HL-60/S4 treated with retinoic acid at 250 ng/mL for 4 days and 3 days (cell line): ENCODE results near the gene CTSD.

Source experiments
- in situ Hi-C: fragments of 300-500 bp; cut with MboI; formaldehyde crosslinking; loops from 2 replicates; pipeline ENCODE4 v1.7.0; 2022; ENCODE audit warnings: low sequenced_read_pairs

The CTSD gene

DNA sequence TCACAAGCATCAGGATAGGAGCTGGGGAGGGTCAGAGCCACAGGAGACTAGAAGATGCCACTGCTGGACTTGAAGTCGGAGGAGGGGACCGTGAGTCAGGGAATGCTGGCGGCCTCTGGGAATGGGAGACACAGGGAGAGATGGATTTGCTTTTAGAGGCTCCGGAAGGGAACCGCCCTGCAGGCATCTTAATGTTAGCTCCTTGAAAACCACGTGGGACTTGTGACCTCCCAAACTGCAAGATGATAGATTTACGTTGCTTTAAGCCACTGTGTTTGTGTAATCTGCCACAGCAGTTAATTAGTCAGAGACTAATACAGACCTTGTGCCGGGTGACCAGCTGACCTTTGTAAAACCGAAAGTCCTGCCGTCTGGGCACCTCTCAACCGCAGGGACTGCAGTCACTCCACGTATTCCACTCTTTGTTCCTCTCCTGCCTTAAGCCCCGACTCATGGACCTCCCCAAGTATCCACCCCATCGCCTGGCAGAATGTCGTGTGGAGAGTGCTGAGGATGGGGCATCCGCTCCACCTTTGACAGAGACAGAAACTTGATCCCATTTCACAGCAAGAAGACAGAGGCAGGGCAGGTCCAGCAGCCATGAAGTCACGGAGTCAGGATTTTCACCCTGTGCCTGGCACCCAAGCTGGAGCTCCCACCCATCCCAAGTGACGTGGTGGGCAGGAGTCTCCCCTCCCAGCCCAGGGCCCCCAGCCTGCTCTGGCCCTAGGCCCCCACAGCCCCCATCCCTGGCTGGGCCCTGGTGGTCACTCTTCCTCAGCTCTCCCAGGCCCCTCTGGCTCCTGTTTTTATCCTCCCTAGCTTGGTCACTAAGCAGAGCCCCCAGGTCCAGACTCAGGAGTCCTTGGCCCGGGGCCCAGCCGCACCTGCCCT is 19.4 kb upstream of the CTSD start:
- in situ Hi-C loops = no loop called here

DNA sequence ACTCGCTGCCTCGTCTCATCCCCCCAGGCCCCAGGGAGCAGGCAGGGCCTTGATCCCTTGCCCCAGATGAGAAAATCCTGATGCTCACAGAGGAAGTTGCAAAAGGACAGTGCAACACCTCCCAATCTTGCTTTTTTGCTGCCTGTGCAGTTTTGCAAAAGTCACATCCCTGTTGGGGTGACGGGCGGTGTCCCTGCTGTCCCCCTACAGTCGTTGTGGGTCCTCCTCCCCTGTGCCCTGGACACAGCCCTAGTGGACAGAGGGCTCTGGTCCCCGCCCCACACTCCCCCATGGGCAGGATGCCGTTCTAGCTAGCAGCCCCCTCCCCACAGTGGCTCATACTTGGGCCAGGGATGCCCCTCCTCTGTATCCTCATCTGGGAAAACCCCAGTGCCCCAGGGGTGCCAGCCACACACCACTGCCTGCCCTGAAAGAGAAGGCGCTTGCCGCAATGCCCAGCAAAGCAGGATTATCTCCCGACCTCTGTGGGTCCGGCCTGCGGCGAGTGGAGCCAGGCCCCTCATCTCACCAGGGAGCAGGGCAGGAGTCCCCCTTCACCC is 18.4 kb upstream of the CTSD start:
- in situ Hi-C loops = no loop called here

DNA sequence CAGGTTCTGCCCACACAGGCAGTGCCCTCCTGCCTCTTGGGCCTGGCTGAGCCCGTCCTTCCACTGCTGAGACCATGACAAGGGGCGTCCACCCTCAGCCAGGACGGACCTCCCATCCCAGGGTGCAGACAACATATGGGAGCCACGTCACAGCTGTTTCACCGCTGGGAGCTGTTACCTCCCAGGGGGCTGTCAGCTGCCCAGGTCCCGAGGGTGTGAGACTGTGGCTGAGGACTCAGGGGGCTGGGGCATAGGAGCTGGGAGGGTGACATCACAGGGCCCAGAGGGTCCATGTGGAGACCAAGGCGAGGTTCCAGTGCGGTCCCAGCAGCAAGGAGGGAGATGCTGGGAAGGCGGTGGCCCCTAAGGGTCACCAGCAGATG is 17.9 kb upstream of the CTSD start:
- in situ Hi-C loops = no loop called here

DNA sequence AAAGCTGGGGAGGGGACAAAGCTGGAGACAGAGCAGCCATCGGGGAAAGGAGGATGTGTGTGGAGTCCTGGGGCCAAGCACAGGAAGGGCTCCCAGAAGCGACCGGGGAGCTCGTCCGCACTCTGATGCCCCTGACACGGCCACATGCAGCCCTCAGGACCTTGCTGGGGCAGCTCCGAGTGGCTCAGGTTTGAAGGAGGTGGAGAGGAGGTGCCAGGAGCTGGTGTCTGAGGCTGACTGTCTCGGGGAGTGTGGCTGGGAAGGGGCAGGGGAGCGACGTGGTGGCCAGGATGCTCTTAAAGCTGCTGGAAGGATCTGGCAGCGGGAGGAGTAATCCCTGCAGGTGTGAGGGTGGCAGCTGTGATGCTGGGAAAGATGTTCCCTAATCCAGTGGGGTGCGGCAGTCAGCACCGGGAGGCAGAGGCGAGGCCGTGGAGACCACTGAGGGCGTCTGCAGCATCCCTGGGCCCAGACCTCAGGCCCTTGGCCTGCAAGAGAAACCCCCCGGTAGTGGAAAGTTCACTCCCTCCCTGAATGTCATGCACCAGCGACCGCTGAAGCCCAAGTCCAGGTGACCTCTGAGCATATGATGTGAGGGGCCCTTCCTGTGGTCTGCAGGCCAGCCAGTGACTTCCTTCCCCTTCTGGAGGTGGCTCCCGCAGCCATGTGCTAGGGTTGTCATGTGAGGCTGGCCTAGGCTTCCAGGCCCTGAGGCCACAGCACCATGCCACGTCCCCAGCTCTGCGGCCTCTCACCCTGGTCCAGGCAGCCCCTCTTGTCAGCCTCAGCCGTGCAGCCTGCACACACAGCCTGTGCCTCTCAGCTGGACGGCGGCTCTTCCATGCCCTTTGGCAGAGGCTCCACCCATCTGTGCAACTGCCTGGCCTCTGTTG is 17.2 kb upstream of the CTSD start:
- in situ Hi-C loops = no loop called here

DNA sequence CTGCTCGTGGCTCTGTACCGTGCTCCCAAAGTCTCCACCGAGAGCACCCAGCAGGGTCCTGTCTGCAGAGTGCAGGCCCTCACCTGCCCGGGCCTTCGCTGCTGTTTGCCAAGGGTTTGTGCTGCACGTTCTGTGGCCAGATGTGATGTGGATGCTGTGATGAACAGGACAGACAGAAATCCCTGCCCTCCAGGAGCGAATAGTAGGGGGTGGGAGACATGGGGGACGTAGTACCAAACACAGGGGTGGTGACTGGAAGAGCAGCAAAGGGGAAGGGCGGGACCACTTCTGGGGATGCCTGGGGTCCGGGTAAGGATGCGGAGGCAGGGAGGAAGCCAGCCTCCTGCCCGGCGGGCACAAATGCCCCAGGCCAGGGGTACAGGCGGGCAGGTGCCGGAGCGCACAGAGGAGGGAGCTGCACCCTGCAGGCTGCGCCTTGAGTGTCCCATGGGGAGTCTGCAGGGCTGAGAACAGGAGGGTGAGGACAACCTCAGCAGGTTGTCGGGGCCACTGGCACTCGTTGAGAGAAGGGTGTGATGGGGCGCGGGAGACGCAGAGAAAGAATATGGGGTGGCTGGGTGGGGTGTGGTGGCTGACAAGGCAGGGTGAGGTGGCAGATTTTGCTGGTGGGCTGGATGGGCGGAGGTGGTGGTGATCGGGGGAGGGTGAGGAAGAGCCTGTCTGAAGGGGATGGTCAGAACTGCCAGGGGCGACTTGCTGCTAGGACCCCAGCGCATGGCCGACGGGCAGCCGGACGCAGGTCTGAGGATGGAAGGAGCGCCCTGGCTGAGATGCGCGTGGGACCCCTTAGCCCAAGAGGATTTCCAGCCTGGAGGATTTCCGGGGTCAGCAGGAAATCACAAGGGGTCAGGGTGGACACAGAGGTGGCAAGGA is 16.3 kb upstream of the CTSD start:
- in situ Hi-C loops = no loop called here

DNA sequence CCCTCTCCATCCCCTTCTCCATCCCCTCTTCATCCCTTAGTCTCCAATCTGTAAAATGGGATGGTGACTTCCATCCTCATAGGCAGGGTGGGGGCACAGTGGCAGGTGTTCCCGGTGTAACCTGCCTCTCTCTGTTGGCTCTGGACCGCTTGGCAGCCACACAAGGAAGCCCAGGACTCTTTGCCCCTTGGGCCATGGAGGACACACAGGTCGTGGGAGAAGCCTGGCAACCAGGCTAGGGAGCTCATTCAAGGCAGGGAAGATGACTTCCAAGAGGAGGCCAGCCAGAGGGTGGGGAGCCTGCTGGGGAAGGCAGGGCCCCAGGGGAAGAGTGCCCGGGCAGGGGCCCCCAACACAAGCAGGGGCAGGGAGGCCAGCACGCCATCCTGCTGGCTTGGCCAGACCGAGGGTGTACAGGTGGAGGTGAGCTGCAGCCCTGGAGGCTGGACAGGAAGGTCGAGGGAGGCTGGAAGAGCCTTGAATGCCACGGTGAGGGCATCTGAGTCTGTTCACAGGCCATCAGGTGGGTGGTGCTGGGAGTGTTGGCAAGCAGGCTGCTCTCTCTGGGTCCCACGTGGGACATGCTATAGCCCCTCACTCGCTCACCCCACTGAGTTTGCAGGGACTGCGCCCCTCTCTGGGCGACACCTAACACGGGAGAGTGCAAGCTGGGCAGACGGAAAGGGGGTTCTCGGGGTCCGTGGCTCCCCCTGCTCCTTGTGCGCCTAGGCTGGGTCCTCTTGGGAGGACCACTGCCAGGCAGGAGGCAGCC is 15.5 kb upstream of the CTSD start:
- in situ Hi-C loops = no loop called here

DNA sequence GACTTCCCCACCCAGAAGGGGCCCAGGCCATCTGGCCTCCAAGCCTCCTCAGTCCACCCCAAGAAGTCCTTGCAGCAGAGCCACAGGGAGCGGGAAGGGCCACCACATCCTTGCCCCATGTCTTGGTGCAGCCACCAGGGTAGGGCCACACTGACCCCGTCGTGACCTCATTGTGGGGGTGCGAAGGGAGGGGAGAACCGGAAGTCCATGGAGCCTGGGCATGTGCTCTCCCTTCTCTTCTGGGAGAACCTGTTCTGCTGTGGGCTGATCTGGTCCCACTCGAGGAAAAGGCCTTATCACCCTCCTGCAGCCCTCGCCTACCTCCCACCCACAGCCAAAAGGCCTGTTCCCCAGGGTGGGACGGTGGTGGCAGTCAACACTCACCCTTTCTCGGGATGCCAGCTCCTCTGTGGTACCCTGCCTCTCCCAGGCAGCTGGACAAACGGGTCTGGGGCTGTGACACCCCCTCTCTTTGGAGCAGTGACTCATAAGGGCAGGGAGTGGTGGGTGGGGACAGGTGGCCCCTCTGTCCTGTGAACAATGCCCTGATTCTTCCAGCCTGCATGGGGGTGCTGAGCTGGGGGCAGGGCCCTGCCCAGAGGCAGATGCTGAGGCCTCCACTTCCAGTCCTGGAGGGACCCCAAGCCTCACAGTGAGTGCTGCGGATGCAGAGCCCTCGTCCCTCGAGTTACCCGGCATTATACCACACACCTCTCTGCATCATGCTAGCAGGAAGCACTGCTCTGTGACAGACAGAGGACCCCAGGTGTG is 14.6 kb upstream of the CTSD start:
- in situ Hi-C loops = no loop called here

DNA sequence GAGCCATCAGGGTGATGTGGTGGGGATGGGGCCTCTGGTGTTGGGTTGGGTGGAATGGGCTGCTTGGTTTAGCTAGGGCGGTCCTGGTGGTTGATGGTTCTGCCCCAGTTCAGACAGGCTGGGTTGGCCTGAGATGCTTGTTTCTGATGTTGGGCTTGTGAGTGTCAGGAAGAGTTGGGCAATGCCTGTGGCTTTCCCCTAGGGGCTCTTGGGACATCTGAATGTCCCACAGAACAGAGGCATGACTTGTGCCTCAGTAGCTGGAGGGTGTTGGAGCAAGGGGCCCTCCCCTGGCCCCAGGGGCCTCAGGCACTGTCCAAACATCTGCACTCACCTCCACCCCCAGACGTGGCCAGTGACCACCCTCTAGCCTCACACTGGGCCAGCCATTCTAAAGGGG is 14.0 kb upstream of the CTSD start:
- in situ Hi-C loops = no loop called here

DNA sequence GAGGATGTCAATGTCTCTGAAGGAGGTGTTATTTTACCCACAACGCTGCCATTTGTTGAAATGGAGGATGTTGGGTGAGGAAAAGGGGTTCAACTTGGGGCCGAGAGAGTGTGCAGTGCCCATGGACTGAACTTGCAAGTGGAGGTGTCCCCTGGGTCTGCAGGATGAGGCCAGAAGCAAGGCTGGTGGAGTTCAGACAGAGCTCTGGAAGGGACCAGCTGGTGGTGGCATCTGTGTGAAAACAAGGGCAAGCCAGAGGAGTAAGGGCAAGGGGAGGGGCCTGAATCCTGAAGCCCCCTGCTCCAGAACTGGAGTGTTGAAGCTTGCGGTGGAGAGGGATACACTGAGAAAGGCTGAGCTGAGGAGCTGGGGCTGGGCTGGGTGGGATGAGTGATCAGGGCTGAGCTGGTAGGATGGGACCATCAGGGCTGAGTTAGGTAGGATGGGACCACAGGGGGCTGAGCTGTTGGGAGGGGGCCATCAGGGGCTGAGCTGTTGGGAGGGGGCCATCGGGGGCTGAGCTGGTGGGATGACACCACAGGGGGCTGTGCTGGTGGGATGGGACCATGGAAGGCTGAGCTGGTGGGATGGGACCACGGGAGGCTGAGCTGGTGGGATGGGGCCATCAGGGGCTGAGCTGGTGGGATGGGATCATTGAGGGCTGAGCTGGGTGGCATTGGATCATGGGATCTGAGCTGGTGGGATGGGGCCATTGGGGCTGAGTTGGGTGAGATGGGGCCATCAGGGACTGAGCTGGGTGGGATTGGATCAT is 13.4 kb upstream of the CTSD start:
- in situ Hi-C loops = no loop called here

DNA sequence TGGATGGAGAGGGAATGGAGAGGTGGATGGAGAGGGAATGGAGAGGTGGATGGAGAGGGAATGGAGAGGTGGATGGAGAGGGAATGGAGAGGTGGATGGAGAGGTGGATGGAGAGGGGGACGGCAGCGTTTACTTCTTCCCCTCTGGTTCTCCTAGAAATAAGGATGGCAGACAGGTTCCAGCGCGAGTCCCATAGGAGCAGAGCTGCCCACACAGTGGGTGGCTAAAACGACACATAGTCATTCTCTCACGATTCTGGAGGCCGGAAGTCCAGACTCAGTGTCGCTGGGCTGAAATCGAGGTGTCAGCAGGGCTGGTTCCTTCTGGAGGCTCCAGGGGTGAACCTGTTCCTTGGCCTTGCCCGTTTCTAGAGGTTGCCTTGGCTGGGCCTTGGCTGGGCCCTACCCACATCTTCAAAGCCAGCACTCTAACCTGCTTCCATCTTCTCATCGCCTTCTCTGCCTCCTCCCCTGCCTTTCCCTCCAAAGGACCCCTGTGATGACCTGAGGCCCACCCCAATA is 12.7 kb upstream of the CTSD start:
- in situ Hi-C loops = no loop called here

DNA sequence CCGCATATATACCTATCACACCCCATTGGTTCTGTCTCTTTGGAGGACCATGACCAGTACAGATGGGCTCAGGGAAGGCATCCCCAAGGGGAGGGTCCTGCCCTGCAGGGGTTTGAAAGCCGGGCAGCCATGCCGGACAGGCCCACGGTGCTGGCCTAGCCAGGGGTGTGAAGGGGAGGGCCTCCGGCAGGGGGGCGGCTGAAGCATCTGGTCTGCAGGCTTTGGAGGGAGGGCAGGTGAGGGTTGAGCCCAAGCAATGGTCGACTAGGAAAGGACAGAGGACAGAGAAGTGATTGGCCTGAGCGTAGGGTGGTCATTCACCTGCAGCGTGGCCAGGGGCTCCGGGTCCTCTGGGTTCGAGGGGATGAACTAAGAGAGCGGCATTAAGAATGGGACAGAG is 11.2 kb upstream of the CTSD start:
- in situ Hi-C loops = no loop called here

DNA sequence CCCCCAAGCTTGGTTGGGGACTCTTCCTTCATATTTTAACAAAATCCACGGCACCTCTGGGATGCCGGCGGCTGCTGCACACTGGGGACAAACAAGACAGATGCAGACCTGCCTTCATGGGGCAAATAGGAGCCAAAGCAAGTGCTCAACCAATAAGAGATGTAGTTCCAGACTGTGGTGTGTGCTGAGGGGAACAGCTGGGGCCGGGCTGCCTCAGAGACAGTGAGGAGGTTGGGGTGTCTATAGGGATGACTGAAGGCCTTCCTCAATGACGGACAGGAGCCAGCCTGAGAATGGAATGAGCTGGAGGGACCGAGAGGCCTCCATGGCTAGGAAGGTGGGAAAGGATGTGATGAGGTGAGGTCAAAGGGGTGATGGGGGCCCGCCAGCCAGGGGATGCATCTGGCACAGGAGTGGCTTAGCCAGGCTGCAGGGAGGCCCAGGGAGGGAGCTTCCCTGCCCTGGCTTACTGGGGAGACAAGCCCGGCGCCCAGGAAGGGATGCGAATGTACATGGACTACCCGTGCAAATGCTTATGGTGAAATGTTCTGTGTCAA is 10.3 kb upstream of the CTSD start:
- in situ Hi-C loops = no loop called here

DNA sequence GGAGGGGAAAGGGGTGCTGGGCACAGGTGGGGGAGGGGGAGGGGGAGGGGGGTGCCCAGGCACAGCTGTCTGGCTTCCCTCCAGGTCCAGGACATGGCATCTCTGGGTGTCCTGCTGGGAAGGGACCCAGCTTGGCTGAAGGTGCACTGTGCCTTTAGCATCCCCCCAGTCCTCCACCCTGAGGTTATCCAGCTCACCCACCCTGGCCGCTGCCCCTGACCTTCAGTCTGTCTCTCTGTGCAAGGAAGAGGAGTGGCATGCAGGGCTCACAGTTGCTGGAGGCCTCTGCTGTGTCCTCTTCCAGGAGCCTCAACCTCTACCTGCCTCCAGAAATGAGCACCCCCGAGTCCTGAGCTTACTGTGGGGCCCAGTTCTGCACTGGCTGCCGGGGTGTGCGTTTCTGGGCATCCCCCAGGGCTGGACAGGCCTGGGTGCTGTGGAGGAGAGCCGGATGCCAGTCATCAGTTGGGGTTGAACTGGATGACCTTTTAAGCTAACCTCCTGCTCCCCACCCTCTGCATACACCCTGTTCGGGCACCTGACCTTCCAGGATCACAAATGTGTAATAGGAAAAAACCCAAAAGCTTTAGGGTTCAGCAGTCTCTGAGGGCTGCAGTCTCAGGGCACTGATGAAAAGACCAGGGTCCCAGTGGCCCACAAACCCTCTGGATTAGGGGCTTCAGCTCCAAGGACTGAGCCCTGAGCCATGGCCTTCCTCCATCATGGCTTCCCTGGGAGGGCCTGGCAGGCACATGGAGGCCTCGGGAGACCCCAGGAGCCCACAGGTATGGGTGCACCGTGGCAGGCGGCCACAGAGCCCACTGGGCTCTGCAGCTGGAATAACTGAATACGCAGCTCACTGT is 9.6 kb upstream of the CTSD start:
- in situ Hi-C loops = no loop called here

DNA sequence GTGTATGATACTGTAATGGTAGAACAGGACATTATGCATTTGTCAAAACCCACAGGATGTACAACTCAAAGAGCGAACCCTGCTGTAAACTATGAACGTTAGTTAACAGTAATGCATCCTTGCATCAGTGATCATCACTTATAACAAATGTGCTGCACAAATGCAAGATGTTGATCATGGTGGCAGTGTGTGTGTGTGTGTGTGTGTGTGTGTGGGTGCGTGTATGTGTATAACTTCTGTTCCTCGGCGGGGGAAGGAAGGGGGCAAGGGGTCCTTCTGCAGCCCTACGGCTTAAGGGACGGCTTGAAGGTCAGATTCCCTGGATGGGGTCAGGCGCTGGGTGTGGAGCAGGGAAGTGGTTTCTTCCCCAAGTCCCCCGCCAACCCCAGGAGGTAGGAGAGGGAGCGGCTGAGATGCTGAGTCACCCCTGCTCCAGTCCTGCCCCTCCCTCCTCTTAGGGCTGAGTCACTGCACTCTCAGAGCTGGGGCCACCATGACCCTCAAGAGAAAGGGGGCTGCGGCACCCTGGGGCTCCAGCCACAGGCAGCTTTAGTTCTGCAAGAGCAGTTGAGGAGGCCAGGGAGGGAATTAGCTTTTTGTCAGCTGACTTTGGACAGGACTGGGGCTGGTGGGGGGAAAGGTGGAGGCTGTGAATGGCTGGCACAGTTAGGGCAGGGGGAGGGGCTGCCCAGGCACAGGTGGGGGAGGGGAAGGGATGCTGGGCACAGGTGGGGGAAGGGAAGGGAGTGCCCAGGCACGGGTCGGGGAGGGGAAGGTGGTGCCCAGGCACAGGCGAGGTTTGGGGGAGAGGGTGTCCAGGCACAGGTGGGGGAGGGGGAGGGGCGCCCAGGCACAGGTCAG is 8.8 kb upstream of the CTSD start:
- in situ Hi-C loops = no loop called here

DNA sequence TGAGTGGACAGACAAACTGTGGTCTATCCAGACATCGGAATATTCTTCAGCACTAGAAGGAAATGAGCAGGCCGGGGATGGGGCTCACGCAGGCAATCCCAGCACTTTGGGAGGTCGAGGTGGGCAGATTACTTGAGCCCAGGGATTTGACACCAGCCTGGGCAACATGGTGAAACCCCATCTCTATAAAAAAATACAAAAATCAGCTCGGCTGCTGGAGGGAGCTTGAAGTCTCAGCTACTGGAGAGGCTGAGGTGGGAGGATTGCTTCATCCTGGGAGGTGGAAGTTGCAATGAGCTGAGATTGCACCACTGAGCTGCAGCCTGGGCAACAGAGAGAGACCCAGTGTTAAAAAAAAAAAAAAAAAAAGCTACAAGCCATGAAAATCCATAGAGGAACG is 8.0 kb upstream of the CTSD start:
- in situ Hi-C loops = no loop called here

DNA sequence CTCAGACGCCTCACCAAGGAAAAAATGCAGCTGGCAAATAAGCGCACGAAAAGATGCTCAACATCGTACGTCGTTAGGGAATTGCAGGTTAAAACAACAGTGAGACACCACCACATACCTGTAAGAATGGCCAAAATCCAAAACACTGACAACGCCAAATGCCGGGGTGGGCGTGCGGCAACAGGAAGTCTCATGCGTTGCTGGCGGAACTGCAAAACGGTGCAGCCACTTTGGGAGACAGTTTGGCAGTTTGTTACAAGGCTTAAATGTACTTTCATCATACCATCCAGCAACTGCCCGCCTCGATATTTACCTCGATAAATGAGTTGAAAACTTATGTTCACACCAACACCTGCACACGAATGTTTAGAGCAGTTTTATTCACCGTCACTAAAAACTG is 7.5 kb upstream of the CTSD start:
- in situ Hi-C loops = no loop called here
